Thoracic aorta (tissue), 2 donors: ENCODE results near the gene EYA4. TPM values are rescaled to one million over a fixed set of nuclear protein-coding genes. Genes with fewer than 3 reads are reported as not detected.

Experiments
- ATAC-seq: fragments of 150-250 bp; one replicate; pipeline ENCODE4 v1.8.0; 2017; ENCODE audit warnings: low read depth; ENCODE audit not compliant: insufficient number of reproducible peaks, low FRiP score
- DNase-seq: peaks from one replicate; pipeline ENCODE4 v3.0.0-alpha.2; 2020; ENCODE audit warnings: low spot score
- H3K27ac ChIP-seq, 2 donors: fragments of 200-600 bp; sonication (generic); 1 replicate in 1 of 2; 2 replicates in 1 of 2; pipeline ENCODE4 v1.5.1; 2016; ENCODE audit warnings: mild to moderate bottlenecking in 2 of 2, moderate library complexity in 2 of 2
- H3K27me3 ChIP-seq: fragments of 200-600 bp; sonication (generic); replicated peaks from 2 replicates; pipeline ENCODE4 v1.6.0; 2016; ENCODE audit warnings: mild to moderate bottlenecking; ENCODE audit not compliant: insufficient read depth
- H3K36me3 ChIP-seq: fragments of 200-600 bp; sonication (generic); one replicate; pipeline ENCODE4 v1.5.1; 2016
- H3K4me1 ChIP-seq, 2 donors: fragments of 200-600 bp; sonication (generic); 1 replicate in 1 of 2; 2 replicates in 1 of 2; pipeline versions ENCODE4 v1.5.1 to v1.6.0; 2016; ENCODE audit warnings: low read depth in 2 of 2, mild to moderate bottlenecking in 1 of 2; ENCODE audit not compliant: control insufficient read depth in 1 of 2
- H3K4me3 ChIP-seq: fragments of 200-600 bp; sonication (generic); 2 replicates; pipeline ENCODE4 v1.5.1; 2016; ENCODE audit warnings: mild to moderate bottlenecking
- H3K9me3 ChIP-seq: fragments of 200-600 bp; sonication (generic); 2 replicates; pipeline ENCODE4 v1.5.1; 2016
- CTCF ChIP-seq: fragments of 200-600 bp; sonication (generic); IDR thresholded peaks from one replicate; pipeline ENCODE4 v1.5.1; 2019; ENCODE audit warnings: antibody characterized with exemption
- total RNA-seq, 2 donors: library from RNA; depleted of rRNA; stranded (reverse); fragments of >200 nt; gene quantifications; one replicate each; pipeline versions ENCODE4 v1.1.0 to v1.2.3, GENCODE V29; 2016

The EYA4 gene
- total RNA-seq, 2 donors from 2014 or later = 1.3 to 3.0 TPM

- Histone ChIP-seq H3K27me3 (no peaks in the 10 kb centered on the region), H3K9me3 (no peaks in the 10 kb centered on the region), H3K4me1 (no peaks in the 10 kb centered on the region), H3K36me3 (no peaks in the 10 kb centered on the region), H3K4me3 (no peak overlapping the region), H3K27ac (no peak overlapping the region)
- no peak for TF ChIP-seq CTCF
- ATAC-seq = no peak
- no peak for DNase-seq
Observed at GRCh38 chr6:133436652-133437051, 195.5 kb downstream of the EYA4 start.

GRCh38 chr6:133441491-133441890 is 200.3 kb downstream of the EYA4 start:
- TF ChIP-seq CTCF = no peak
- Histone ChIP-seq H3K4me3 (no peak overlapping the region), H3K4me1 (no peaks in the 10 kb centered on the region), H3K27me3 (no peaks in the 10 kb centered on the region), H3K36me3 (no peaks in the 10 kb centered on the region), H3K9me3 (no peaks in the 10 kb centered on the region), H3K27ac (no peak overlapping the region)
- ATAC-seq = no peak
- no peak for DNase-seq

GRCh38 chr6:133446789-133447188 is 205.6 kb downstream of the EYA4 start:
- DNase-seq (no peak), ATAC-seq (no peak)
- H3K9me3 ChIP-seq = no peaks in the 10 kb centered on the region
- no peaks in the 10 kb centered on the region for H3K4me1 ChIP-seq
- no peak for TF ChIP-seq CTCF
- H3K27ac ChIP-seq = no peak overlapping the region
- no peaks in the 10 kb centered on the region for H3K27me3 ChIP-seq
- H3K4me3 ChIP-seq = no peak overlapping the region
- no peaks in the 10 kb centered on the region for H3K36me3 ChIP-seq

- Histone ChIP-seq H3K27me3 (no peaks in the 10 kb centered on the region), H3K4me1 (no peaks in the 10 kb centered on the region), H3K36me3 (no peaks in the 10 kb centered on the region), H3K4me3 (no peak overlapping the region), H3K9me3 (no peaks in the 10 kb centered on the region), H3K27ac (no peak overlapping the region)
- DNase-seq (no peak), ATAC-seq (no peak)
- TF ChIP-seq CTCF = no peak
Observed at GRCh38 chr6:133447924-133448323, 206.8 kb downstream of the EYA4 start.

- TF ChIP-seq CTCF = no peak
- ATAC-seq (no peak), DNase-seq (no peak)
- H3K27me3 ChIP-seq = no peaks in the 10 kb centered on the region
- no peaks in the 10 kb centered on the region for H3K36me3 ChIP-seq
- H3K27ac ChIP-seq = no peak overlapping the region
- no peaks in the 10 kb centered on the region for H3K4me1 ChIP-seq
- no peak overlapping the region for H3K4me3 ChIP-seq
- H3K9me3 ChIP-seq = no peaks in the 10 kb centered on the region
Observed at GRCh38 chr6:133456439-133456838, 215.3 kb downstream of the EYA4 start.
